GM18867 (cell line): ENCODE measurements around the gene BAIAP2.

Experiments used
- ATAC-seq: cut with Tn5 transposase; IDR thresholded peaks from one replicate; pipeline ENCODE4 v1.9.1; 2021; ENCODE audit warnings: mild to moderate bottlenecking, moderate library complexity; ENCODE audit not compliant: unreplicated experiment

Gene BAIAP2

GRCh38 chr17:81034779-81035520 lies at the start of gene BAIAP2:
BAIAP2 (plus strand) TSS chr17:81035151; CDS start chr17:81035255, 104 bp downstream.
- ATAC-seq = peak; percentile 57

- no peak for ATAC-seq
These were observed 48.9 kb upstream of the BAIAP2 start for GRCh38 chr17:80986046-80986445.

- ATAC-seq = no peak
These were observed 48.0 kb upstream of the BAIAP2 start for GRCh38 chr17:80986816-80987475.

- ATAC-seq = no peak
These were observed 47.0 kb upstream of the BAIAP2 start for GRCh38 chr17:80987941-80988461.

- ATAC-seq = no peak
These were observed 45.4 kb upstream of the BAIAP2 start for GRCh38 chr17:80989586-80989913.

GRCh38 chr17:80990921-80991644 lies 43.9 kb upstream of the BAIAP2 start:
- peak; percentile 12 for ATAC-seq

- ATAC-seq = peak; percentile 39
These were observed 43.3 kb upstream of the BAIAP2 start, which contains the start of gene CHMP6 for GRCh38 chr17:80991645-80992076. CHMP6 (plus strand) TSS chr17:80991841; CDS start chr17:80991919, 78 bp downstream.

- peak; percentile 16 for ATAC-seq
These were observed 42.6 kb upstream of the BAIAP2 start for GRCh38 chr17:80992077-80992947.

GRCh38 chr17:80992948-80993624 lies 41.9 kb upstream of the BAIAP2 start:
- ATAC-seq = no peak

GRCh38 chr17:80995131-80995530 lies 39.8 kb upstream of the BAIAP2 start:
- ATAC-seq = no peak

- no peak for ATAC-seq
These were observed 38.3 kb upstream of the BAIAP2 start for GRCh38 chr17:80996422-80997305.

- no peak for ATAC-seq
These were observed 37.4 kb upstream of the BAIAP2 start for GRCh38 chr17:80997424-80998117.

GRCh38 chr17:80998118-80998747 lies 36.7 kb upstream of the BAIAP2 start:
- no peak for ATAC-seq

- no peak for ATAC-seq
These were observed 36.0 kb upstream of the BAIAP2 start for GRCh38 chr17:80998748-80999535.

GRCh38 chr17:80999536-81000333 lies 35.2 kb upstream of the BAIAP2 start:
- ATAC-seq = no peak

- no peak for ATAC-seq
These were observed 34.7 kb upstream of the BAIAP2 start for GRCh38 chr17:81000334-81000630.
